Measurements from ENCODE around the gene RHOV.

Gene RHOV

DNA sequence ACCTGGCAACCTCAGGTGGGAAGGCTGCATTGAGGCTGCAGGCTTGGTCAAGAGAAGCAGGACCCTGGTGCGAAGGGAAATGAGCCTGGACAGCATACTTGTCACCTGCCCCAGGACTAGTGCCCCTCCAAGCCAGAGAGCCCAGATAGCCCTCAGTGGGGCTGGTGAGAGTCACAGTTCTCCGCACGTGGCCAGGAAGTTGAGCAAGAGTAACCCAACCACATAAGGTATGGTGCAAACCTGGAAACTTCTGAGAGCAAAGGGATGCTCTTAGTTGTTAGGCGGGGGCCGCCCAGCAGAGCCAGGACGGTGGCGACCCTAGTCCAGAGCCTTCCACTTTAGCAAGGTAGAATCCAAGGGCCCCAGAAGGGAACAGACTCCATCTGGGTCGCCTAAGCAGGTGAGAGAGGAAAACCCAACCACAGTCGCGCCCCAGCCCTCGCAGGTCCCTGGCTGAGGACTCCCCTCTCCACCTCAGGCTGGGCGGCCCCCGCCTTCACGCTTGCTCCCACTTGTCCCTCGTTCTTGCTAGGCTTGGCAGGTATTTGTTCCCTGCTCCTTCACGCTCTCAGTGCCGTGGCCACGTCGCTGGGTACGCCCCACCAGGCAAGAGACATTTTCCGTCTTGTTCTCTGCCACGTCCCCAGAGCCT lies 19.1 kb upstream of the RHOV start:
- DNase-seq (ENCODE audit: extremely low read depth, low read depth) = no peak
- TF ChIP-seq, protein P1, sequence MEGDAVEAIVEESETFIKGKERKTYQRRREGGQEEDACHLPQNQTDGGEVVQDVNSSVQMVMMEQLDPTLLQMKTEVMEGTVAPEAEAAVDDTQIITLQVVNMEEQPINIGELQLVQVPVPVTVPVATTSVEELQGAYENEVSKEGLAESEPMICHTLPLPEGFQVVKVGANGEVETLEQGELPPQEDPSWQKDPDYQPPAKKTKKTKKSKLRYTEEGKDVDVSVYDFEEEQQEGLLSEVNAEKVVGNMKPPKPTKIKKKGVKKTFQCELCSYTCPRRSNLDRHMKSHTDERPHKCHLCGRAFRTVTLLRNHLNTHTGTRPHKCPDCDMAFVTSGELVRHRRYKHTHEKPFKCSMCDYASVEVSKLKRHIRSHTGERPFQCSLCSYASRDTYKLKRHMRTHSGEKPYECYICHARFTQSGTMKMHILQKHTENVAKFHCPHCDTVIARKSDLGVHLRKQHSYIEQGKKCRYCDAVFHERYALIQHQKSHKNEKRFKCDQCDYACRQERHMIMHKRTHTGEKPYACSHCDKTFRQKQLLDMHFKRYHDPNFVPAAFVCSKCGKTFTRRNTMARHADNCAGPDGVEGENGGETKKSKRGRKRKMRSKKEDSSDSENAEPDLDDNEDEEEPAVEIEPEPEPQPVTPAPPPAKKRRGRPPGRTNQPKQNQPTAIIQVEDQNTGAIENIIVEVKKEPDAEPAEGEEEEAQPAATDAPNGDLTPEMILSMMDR (IDR thresholded peaks at IDR 0.05; ENCODE audit: low read depth, low read length) = no peak

DNA sequence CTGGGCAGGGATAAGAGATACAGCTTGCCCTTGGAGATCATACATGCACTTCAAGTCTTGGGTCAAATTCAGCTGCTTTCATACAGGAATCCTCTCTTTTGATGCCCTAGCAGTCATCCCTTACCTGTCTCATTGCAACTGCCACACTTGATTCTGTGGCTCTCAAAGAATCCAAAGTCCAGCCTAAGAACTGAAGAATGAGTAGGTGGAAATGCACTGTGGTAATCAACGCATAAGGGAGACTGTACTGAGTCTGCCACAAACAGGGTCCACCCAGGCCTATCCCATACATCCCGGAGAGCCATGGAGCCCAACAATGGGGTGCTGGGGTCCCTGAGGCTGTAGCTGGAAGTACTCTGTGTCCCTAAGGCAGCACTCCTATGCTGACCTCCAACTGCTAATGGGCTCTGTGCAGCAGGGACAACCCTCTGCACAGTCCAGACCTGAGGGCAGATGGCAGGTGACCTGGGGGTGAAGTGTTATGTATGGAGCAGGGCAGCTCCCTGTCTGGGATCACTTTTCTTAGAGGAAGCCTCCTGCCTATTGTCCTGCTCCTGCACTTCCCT lies 18.5 kb upstream of the RHOV start:
- no peak for DNase-seq (ENCODE audit: extremely low read depth, low read depth)
- TF ChIP-seq, protein P1 (IDR thresholded peaks at IDR 0.05; ENCODE audit: low read depth, low read length) = no peak

DNA sequence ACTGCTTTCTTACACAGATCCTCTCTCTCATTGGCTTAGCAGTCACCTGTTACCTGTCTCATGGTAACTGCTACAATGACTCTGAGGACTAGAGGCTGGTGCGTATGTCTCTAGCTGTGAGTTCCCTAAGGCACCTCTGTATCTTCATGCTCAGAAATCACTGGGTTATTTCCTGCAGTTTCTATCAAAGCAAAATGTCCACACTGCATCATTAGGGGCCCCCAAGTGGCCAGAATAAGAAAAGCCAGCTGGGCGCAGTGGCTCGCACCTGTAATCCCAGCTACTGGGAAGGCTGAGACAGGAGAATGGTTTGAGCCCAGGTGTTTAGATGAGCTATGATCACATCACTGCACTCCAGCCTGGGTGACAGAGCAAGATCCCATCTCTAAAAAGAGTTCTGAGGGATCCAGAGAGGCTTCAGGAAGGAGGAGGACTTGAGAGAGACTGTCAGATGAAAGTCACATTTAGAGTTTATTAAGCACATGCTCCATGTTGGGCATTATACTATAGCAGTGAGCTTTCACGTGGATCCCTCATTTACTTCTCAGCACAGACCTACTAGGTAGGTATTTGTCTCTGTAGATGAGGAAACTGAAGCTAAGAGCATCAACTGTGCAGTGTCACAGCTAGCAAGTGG lies 17.9 kb upstream of the RHOV start:
- DNase-seq (ENCODE audit: extremely low read depth, low read depth) = no peak
- TF ChIP-seq, protein P1 (IDR thresholded peaks at IDR 0.05; ENCODE audit: low read depth, low read length) = peak; percentile 72

DNA sequence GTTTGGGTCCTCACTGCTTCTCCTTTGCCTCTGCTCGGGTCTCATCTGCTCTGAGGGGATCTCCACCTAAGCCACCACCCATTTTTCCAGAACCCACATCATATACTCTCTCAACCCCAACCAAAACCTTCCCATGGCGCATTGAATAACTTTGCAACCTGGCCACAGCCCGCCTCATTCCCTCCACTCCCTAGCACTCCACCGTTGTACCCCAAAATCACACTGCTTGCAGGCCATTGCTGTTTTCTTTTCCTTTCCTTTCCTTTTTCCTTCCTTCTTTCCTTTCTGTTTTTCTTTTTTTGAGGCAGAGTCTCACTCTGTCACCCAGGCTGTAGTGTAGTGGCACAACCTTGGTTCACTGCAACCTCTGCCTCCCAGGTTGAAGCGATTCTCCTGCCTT lies 17.1 kb upstream of the RHOV start:
- TF ChIP-seq, protein P1 (IDR thresholded peaks at IDR 0.05; ENCODE audit: low read depth, low read length) = no peak
- no peak for DNase-seq (ENCODE audit: extremely low read depth, low read depth)

DNA sequence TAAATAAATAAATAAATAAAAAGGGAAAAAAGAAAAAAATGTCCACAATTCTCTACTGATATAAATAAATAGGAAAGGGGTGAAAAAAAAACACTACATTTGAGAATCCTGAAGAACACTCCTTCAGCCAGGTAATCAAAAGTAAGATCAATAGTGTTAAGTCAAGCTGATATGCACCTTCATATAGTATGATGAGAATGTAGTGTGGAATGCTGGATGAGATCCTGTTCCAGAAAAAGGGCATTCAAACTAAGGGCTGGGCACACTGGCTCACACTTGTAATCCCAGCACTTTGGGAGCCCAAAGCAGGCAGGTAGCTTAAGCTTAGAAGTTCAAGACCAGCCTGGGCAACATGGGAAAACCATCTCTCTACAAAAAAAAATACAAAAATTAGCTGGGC lies 15.1 kb upstream of the RHOV start:
- DNase-seq (ENCODE audit: extremely low read depth, low read depth) = no peak
- TF ChIP-seq, protein P1 (IDR thresholded peaks at IDR 0.05; ENCODE audit: low read depth, low read length) = no peak

DNA sequence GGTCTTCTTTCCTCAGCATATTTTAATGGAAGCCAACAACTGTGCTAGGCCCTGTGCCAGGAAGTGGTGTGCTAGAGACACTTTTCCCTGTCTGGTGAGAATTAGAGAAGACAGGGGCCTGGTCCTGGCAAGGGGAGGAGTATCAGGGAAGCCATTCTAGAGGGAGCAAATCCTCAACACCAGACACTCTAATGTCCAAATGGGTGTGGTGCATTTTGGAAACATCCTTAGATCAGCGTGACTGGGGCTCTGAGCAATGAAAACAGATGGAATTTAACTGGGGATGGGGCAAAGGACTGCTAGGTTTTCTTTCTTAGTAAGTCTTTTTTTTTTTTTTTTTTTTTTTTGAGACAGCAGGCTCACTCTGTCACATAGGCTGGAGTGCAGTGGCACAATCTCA lies 12.6 kb upstream of the RHOV start:
- no peak for DNase-seq (ENCODE audit: extremely low read depth, low read depth)
- TF ChIP-seq, protein P1 (IDR thresholded peaks at IDR 0.05; ENCODE audit: low read depth, low read length) = no peak

DNA sequence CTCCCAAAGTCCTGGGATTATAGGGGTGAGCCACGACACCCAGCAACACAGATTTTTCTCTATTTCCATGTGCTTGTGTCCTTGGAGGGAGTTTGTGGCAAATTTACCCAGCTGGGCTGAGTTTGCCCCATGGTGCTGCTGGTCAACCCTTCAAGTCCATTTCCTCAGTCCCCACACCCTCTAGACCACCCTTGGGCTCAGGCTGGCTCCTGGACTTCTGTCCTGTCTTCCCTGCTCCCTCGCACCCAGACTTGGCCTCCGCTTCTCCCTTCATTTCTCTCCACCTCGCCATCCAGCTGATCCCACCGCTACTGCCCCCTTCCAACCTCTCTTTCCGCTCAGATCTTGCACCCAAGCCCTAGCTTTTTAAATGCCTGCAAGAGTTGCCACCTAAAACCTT lies 7.3 kb upstream of the RHOV start:
- TF ChIP-seq, protein P1 (IDR thresholded peaks at IDR 0.05; ENCODE audit: low read depth, low read length) = no peak
- DNase-seq (ENCODE audit: extremely low read depth, low read depth) = no peak

Data from AG09319 (cell line).